DMS53 (cell line): ENCODE data around the gene GLRA2.

Source experiments
- DNase-seq: peaks from one replicate; lab custom pipeline; 2025; lab: John Stamatoyannopoulos, UW

Gene GLRA2

DNA sequence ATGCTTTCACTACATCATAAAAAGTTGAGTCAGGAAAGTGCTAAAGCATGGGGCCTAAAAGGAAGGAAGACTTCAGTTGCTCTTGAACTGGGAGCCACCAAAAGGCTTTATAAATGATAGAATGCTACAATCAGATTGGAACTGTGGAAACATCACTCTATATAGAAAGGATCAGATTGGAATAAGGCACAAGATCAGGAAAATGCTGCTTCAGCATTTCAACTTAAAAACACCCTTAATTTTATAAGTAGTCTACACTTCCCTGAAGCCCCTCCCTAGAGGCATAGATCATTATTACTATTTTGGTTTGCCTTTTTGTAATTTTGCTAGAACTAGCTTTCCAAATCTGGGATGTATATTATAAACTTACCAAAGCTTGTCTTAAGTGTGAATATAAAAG, 172.8 kb downstream of the GLRA2 start:
- DNase-seq: no peak

DNA sequence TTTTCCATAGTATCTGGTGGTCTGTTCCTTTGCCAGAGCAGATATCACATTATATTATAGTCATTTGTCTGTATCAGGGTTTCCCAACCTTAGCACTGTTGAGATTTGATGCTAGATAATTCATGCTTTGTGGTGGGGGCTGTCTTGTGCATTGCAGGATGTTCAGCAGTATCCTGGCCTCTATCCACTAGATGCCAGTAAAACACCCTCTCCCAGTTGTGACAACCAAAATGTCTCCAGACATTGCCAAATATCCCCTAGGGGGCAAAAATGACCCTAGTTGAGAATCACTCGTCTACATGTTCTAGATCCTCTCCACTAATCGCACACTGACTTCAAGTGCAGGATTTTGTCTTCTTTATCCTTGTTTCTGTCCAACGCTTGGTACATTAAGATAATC, 182.8 kb downstream of the GLRA2 start:
- DNase-seq: no peak

DNA sequence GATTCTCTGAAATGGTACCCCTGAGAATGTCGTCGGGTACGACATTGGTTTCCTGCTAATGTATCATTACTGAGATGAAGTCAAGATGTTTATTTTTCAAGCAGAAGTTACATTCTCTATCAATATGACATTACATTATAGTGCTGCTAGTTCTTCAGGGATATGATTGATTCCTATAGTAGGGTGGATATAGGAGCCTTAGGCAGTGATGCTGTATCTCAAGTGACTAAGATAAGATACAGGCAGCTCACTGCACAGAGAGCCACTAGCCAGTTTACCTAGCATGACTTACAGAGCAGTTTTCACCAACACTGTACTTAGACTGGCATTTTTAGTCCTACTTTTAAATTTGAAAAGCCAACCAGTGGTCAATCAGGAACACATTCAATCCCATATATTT, 188.6 kb downstream of the GLRA2 start:
- DNase-seq: no peak

- DNase-seq: no peak
These were observed 189.1 kb downstream of the GLRA2 start for GRCh38 chrX:14718403-14718802.

DNA sequence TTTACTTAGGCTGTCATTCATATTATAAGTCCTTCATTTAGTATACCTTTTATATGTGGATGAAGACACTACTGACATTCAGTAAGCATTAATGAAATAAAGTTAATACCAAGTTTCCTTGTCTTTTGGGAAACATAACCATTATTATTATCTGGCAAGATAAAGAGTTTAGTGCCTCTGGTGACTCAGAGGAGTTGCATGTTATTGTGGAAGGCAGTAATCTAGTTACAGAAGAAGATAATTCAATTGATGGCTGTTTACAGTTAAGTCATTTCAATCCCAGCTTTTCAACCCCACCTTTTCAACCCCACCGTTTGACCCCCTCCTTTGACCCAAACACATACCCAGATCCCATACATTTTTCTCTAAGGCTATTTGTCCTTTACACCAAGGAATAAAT, 199.7 kb downstream of the GLRA2 start:
- no peak for DNase-seq

DNA sequence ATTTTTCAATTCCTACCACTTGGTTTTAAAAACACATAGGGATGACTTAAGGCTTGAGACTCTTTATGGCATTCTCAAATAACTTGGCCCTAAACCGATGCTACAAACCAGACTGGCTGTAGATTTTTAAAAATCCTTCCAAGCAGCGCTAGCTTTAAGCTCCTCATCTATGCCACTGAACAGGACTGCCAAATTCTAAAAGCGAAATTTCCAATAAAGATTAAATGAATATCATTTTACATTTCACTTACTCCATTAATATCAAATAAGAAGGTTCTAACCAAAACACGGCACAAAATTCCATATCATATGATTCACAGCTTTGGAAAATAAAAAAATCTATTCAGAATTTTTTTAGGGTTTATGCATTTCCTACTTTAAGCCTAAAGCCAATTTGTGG, 209.3 kb downstream of the GLRA2 start:
- DNase-seq: no peak

DNA sequence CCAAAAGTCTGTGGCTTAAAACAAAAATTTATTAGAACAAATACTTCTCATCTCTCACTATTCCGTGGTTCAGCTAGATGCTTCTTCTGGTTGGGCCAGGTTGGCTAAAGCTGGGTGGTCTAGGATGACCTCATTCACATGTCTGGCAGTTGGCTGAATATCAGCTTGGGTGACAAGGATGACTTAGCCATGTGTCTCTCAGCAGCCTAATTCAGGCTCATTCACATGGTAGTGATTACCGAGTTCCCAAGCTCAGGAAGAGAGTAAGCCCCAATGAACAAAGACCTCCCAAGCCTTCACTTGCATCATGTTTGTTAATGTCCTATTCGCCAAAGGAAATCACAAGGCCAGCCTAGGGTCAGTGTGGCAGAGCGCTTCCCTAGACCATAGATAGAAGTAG, 224.1 kb downstream of the GLRA2 start:
- no peak for DNase-seq

- no peak for DNase-seq
These were observed 228.7 kb downstream of the GLRA2 start for GRCh38 chrX:14758029-14758491.

- no peak for DNase-seq
These were observed 246.1 kb downstream of the GLRA2 start for GRCh38 chrX:14775416-14775815.

GRCh38 chrX:14776901-14777300, 247.6 kb downstream of the GLRA2 start:
- DNase-seq: no peak

DNA sequence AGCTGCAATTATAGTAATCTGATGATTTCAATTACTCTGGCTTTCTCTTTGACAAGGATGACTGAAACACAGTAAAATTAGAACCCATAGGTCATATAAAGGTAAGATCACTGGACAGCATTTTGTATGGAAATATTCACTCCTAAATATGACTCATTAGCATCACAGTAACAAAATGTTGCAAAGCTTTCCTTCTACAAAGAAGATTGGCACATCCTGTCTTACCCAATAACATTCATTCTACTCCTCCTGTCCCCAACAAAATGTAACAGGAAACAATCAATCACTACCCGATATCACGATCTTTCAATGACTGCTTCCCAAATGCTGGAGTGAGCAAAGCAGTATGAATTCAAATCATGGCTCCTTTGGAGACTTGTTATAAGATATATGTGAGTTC, 248.2 kb downstream of the GLRA2 start:
- no peak for DNase-seq

DNA sequence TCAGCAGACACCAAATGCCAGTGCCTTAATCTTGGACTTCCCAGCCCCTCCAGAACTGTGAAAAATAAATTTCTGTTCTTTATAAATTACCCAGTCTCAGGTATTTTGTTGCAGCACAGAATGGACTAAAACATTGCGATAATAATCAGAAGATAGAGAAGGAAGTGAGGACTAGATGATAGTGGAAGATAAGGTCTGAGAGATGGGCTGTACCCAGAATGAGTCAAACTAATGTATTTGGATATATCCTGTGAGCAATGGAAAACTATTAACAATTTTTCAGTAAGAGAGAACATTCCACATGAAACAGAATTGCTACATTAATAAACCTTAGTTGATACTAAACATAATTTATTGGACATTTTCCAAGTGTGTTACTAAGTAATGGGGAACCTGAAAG, 250.2 kb downstream of the GLRA2 start:
- DNase-seq: no peak
